HT-29 (cell line): Measurements from ENCODE around the gene GBP1. TPM values are rescaled to one million over a fixed set of nuclear protein-coding genes. Genes with fewer than 3 reads are reported as not detected.
A peak's percentile ranks its signal among the peaks of the same experiment; 100 is the strongest.

ENCODE experiments used
- DNase-seq: peaks from one replicate; pipeline ENCODE4 v3.0.0-alpha.2; 2015; ENCODE audit warnings: low spot score
- small RNA-seq: library from RNA; depleted of rRNA; stranded (forward); fragments of <200 nt; gene quantifications from one replicate; pipeline ENCODE3, GENCODE V24; 2014
- total RNA-seq: library from RNA; depleted of rRNA; stranded (reverse); fragments of >200 nt; shearing (Covaris generic); gene quantifications from 2 replicates; pipeline ENCODE4 v1.2.3, GENCODE V29; 2014; rRNA removed

The GBP1 gene
- total RNA-seq, 1 experiment from 2014 or later = 2.7 TPM

- DNase-seq = peak; percentile 42
Observed at GRCh38 chr1:89018318-89018717, 46.7 kb downstream of the GBP1 start.

- no peak for DNase-seq
Observed at GRCh38 chr1:89008511-89008910, 56.5 kb downstream of the GBP1 start.

GRCh38 chr1:89005286-89006151 is 59.5 kb downstream of the GBP1 start:
- no peak for DNase-seq

Small RNAs within 50 kb of the gene (small RNA-seq; reads per million reads assigned to genes)
- gene RF00019 = not detected

Other genes with a start within 250 kb of the GBP1 start
- 19.2 and 22.8 TPM in 2 replicates for gene GTF2B, start 173.6 kb downstream of the GBP1 start, total RNA-seq
- gene KYAT3, start 72.6 kb downstream of the GBP1 start, total RNA-seq = 7.3 and 8.8 TPM in 2 replicates
- 8.4 and 9.3 TPM in 2 replicates for gene RBMXL1, start 72.6 kb downstream of the GBP1 start, total RNA-seq
- 8.6 and 9.2 TPM in 2 replicates for gene GBP3, start 42.3 kb downstream of the GBP1 start, total RNA-seq
- gene GBP2, start 60.9 kb upstream of the GBP1 start, total RNA-seq = 5.9 and 11.0 TPM in 2 replicates
- gene GBP7, start 110.8 kb upstream of the GBP1 start, total RNA-seq = not detected in 2 replicates
- gene GBP4, start 133.7 kb upstream of the GBP1 start, total RNA-seq = 0.23 and 0.47 TPM in 2 replicates
- 0.03 TPM in 1 of 2 replicates, not detected in the other for gene GBP5, start 207.7 kb upstream of the GBP1 start, total RNA-seq